H1 (cell line): ENCODE data around the gene VPS13C. TPM values are rescaled to one million over a fixed set of nuclear protein-coding genes. Genes with fewer than 3 reads are reported as not detected.

Experiments
- CTCF ChIA-PET: fragments of 300-600 bp; sonication (Branson Sonifier 250); formaldehyde crosslinking; loops from one replicate; lab custom pipeline; 2021; ENCODE audit not compliant: partially characterized antibody; lab: Charles Lee
- POLR2A ChIA-PET: fragments of 300-600 bp; sonication (Branson Sonifier 250); formaldehyde crosslinking; loops from one replicate; lab custom pipeline; 2021; ENCODE audit warnings: inconsistent platforms; ENCODE audit not compliant: partially characterized antibody; lab: Charles Lee
- DNase-seq, 2 experiments: peaks; one replicate each; pipeline versions ENCODE4 v3.0.0 to v3.0.0-alpha.2; 2010 to 2022; ENCODE audit warnings: low spot score in 2 of 2, low read depth in 1 of 2, mixed read lengths in 1 of 2
- FAIRE-seq: peaks from 2 replicates; lab custom pipeline; 2011; peaks lifted over from hg19 to GRCh38; lab: Jason Lieb, UNC
- H2AFZ ChIP-seq: 2 replicates; pipeline ENCODE4 v1.8.1; 2012; ENCODE audit warnings: low read length, inconsistent platforms
- H2AK5ac ChIP-seq: 2 replicates; pipeline ENCODE4 v1.6.1; 2013; ENCODE audit warnings: low read depth, low read length
- H2BK120ac ChIP-seq: replicated peaks from 2 replicates; pipeline ENCODE3; 2013; ENCODE audit warnings: low read depth, low read length, inconsistent platforms
- H2BK12ac ChIP-seq: 2 replicates; pipeline ENCODE4 v1.6.1; 2013; ENCODE audit warnings: low read depth, low read length
- H2BK15ac ChIP-seq: 2 replicates; pipeline ENCODE4 v1.6.1; 2013; ENCODE audit warnings: low read length
- H2BK20ac ChIP-seq: 2 replicates; pipeline ENCODE4 v1.6.1; 2013; ENCODE audit warnings: low read length
- H2BK5ac ChIP-seq: 2 replicates; pipeline ENCODE4 v1.6.1; 2013; ENCODE audit warnings: low read depth, low read length
- H3K14ac ChIP-seq: 2 replicates; pipeline ENCODE4 v1.6.1; 2013; ENCODE audit warnings: inconsistent platforms; ENCODE audit not compliant: insufficient read length
- H3K18ac ChIP-seq: 2 replicates; pipeline ENCODE4 v1.6.1; 2013; ENCODE audit warnings: low read length; ENCODE audit errors: extremely low read depth
- H3K23ac ChIP-seq: 2 replicates; pipeline ENCODE4 v1.6.1; 2013; ENCODE audit warnings: inconsistent platforms; ENCODE audit not compliant: insufficient read length
- H3K23me2 ChIP-seq: 2 replicates; pipeline ENCODE4 v1.6.1; 2013; ENCODE audit warnings: low read depth, low read length
- H3K27ac ChIP-seq: 2 replicates; pipeline ENCODE4 v1.6.1; 2011; ENCODE audit warnings: low read depth, low read length, inconsistent platforms
- H3K27me3 ChIP-seq, 4 experiments: replicated peaks in 1 of 4; 1 replicate in 1 of 4; 2 replicates in 3 of 4; pipeline versions ENCODE4 v1.6.1 to v1.8.1; 2011 to 2013; ENCODE audit warnings: low read length in 3 of 4, mild to moderate bottlenecking in 3 of 4, inconsistent platforms in 2 of 4, mixed read lengths in 2 of 4, moderate library complexity in 1 of 4; ENCODE audit not compliant: control insufficient read depth in 3 of 4, insufficient read depth in 3 of 4; ENCODE audit errors: extremely low read depth in 1 of 4
- H3K36me3 ChIP-seq, 4 experiments: 2 replicates each; pipeline versions ENCODE4 v1.6.1 to v1.8.1; 2011 to 2013; ENCODE audit warnings: mild to moderate bottlenecking in 4 of 4, low read length in 3 of 4, moderate library complexity in 2 of 4, control low read depth in 1 of 4, inconsistent platforms in 1 of 4; ENCODE audit not compliant: insufficient read depth in 4 of 4, control insufficient read depth in 2 of 4
- H3K4ac ChIP-seq: replicated peaks from 2 replicates; pipeline ENCODE3; 2013; ENCODE audit warnings: low read length, low read depth, mixed read lengths, inconsistent platforms; ENCODE audit not compliant: insufficient read length
- H3K4me1 ChIP-seq, 4 experiments: replicated peaks in 1 of 4; 1 replicate in 1 of 4; 2 replicates in 3 of 4; pipeline versions ENCODE4 v1.6.1 to v1.8.1; 2011 to 2013; ENCODE audit warnings: low read length in 3 of 4, inconsistent platforms in 2 of 4, mixed read lengths in 1 of 4; ENCODE audit not compliant: insufficient read depth in 4 of 4, control insufficient read depth in 3 of 4
- H3K4me2 ChIP-seq, 2 experiments: 2 replicates each; pipeline versions ENCODE4 v1.6.1 to v1.8.1; 2011 to 2013; ENCODE audit warnings: low read depth in 2 of 2, low read length in 2 of 2, control low read depth in 1 of 2, inconsistent platforms in 1 of 2, mild to moderate bottlenecking in 1 of 2; ENCODE audit not compliant: insufficient read depth in 1 of 2
- H3K4me3 ChIP-seq, 4 experiments: fragments of 200-600, 300-600 bp in 1 of 4; sonication (generic), shearing (Covaris generic), sonication (Bioruptor Twin) in 1 of 4; 2 replicates each; pipeline versions ENCODE4 v1.5.1 to v1.8.1; 2011 to 2016; ENCODE audit warnings: low read length in 4 of 4, low read depth in 3 of 4, control low read depth in 2 of 4, inconsistent platforms in 2 of 4, mild to moderate bottlenecking in 2 of 4, mixed read lengths in 1 of 4, moderate library complexity in 1 of 4; ENCODE audit not compliant: insufficient read depth in 2 of 4; ENCODE audit errors: extremely low read depth in 1 of 4
- H3K56ac ChIP-seq: replicated peaks from 2 replicates; pipeline ENCODE3; 2013; ENCODE audit warnings: low read depth, mild to moderate bottlenecking, mixed read lengths, low read length, inconsistent platforms; ENCODE audit not compliant: insufficient read length
- H3K79me1 ChIP-seq: 2 replicates; pipeline ENCODE4 v1.6.1; 2013; ENCODE audit warnings: low read depth, low read length, control low read depth
- H3K79me2 ChIP-seq, 2 experiments: 2 replicates each; pipeline versions ENCODE4 v1.6.1 to v1.8.1; 2012 to 2013; ENCODE audit warnings: low read length in 2 of 2, mild to moderate bottlenecking in 2 of 2, inconsistent platforms in 1 of 2; ENCODE audit not compliant: insufficient read depth in 2 of 2, control insufficient read depth in 1 of 2
- H3K9ac ChIP-seq, 4 experiments: replicated peaks in 1 of 4; 1 replicate in 1 of 4; 2 replicates in 3 of 4; pipeline versions ENCODE4 v1.6.1 to v1.8.1; 2011 to 2013; ENCODE audit warnings: low read depth in 3 of 4, low read length in 3 of 4, control low read depth in 2 of 4, mild to moderate bottlenecking in 2 of 4, moderate library complexity in 2 of 4, inconsistent platforms in 1 of 4; ENCODE audit errors: extremely low read depth in 1 of 4
- H3K9me3 ChIP-seq, 2 experiments: 2 replicates each; pipeline versions ENCODE4 v1.6.1 to v1.8.1; 2012 to 2013; ENCODE audit warnings: mild to moderate bottlenecking in 2 of 2, moderate library complexity in 2 of 2, control low read depth in 1 of 2, inconsistent platforms in 1 of 2, low read depth in 1 of 2, low read length in 1 of 2, mixed read lengths in 1 of 2; ENCODE audit not compliant: insufficient read depth in 2 of 2
- H4K20me1 ChIP-seq, 2 experiments: replicated peaks in 1 of 2; 2 replicates each; pipeline versions ENCODE3 to v1.8.1; 2011 to 2013; ENCODE audit warnings: inconsistent platforms in 2 of 2, low read length in 2 of 2, mild to moderate bottlenecking in 1 of 2; ENCODE audit not compliant: insufficient read depth in 2 of 2, control insufficient read depth in 1 of 2
- H4K5ac ChIP-seq: 2 replicates; pipeline ENCODE4 v1.6.1; 2013; ENCODE audit warnings: low read length, low read depth, mixed read lengths, inconsistent platforms; ENCODE audit not compliant: insufficient read length
- H4K8ac ChIP-seq: 2 replicates; pipeline ENCODE4 v1.8.0; 2013; ENCODE audit warnings: mild to moderate bottlenecking, moderate library complexity, low read length, inconsistent platforms; ENCODE audit not compliant: insufficient read depth; ENCODE audit errors: extremely low read depth
- H4K91ac ChIP-seq: replicated peaks from 2 replicates; pipeline ENCODE3; 2013; ENCODE audit warnings: low read length, mixed read lengths, inconsistent platforms; ENCODE audit not compliant: insufficient read length
- CHD1 ChIP-seq: IDR thresholded peaks from 2 replicates; pipeline ENCODE4 v1.6.1; 2012; ENCODE audit warnings: low read depth, low read length, improper control_type of control experiment
- EZH2 ChIP-seq: fragments of 200-600 bp; sonication (generic); IDR thresholded peaks from 2 replicates; pipeline ENCODE4 v1.7.1; 2012; ENCODE audit warnings: low read depth, mild to moderate bottlenecking, moderate library complexity, low read length, inconsistent platforms; ENCODE audit not compliant: severe bottlenecking
- GTF2F1 ChIP-seq: IDR thresholded peaks from 2 replicates; pipeline ENCODE4 v1.6.1; 2012; ENCODE audit warnings: low read depth, low read length, improper control_type of control experiment, borderline replicate concordance
- HDAC6 ChIP-seq: IDR thresholded peaks from one replicate; pipeline ENCODE4 v1.7.1; 2012; ENCODE audit warnings: low read depth, mild to moderate bottlenecking, inconsistent platforms, low read length, moderate library complexity
- JUND ChIP-seq: IDR thresholded peaks from 2 replicates; pipeline ENCODE4 v1.6.1; 2011; ENCODE audit warnings: mild to moderate bottlenecking, improper control_type of control experiment, low read length
- NANOG ChIP-seq: IDR thresholded peaks from 2 replicates; pipeline ENCODE4 v1.6.1; 2011; ENCODE audit warnings: low read length, low read depth, mild to moderate bottlenecking, inconsistent platforms; ENCODE audit not compliant: insufficient read depth, poor library complexity, severe bottlenecking
- SIN3A ChIP-seq, 2 experiments: IDR thresholded peaks in 1 of 2; conservative IDR thresholded peaks in 1 of 2; 2 replicates each; pipeline ENCODE4 v1.6.1; 2011 to 2012; ENCODE audit warnings: low read length in 2 of 2, improper control_type of control experiment in 1 of 2, low read depth in 1 of 2, mild to moderate bottlenecking in 1 of 2
- SUZ12 ChIP-seq: fragments of 200-600 bp; sonication (generic); IDR thresholded peaks from 2 replicates; pipeline ENCODE4 v1.6.1; 2012; ENCODE audit warnings: mild to moderate bottlenecking, inconsistent platforms, low read length, moderate library complexity, mixed read lengths
- TBP ChIP-seq: IDR thresholded peaks from 2 replicates; pipeline ENCODE4 v1.6.1; 2011; ENCODE audit warnings: low read depth, low read length, improper control_type of control experiment
- TEAD4 ChIP-seq: IDR thresholded peaks from 2 replicates; pipeline ENCODE4 v1.6.1; 2012; ENCODE audit warnings: low read depth, low read length, inconsistent platforms, mixed read lengths
- WGBS, 2 experiments: shearing (Covaris generic) in 1 of 2; methylation state at CpG; one replicate each; pipeline versions ENCODE4 v1.1.6 to v1.1.7; 2013 to 2015; ENCODE audit warnings: low lambda C conversion rate in 2 of 2, mixed read lengths in 2 of 2, inconsistent platforms in 1 of 2, low coverage in 1 of 2, missing lambda C conversion rate in 1 of 2; ENCODE audit not compliant: insufficient replicate concordance in 2 of 2, insufficient coverage in 1 of 2, insufficient read length in 1 of 2; ENCODE audit errors: extremely low coverage in 1 of 2, missing lambda C conversion rate in 1 of 2; 5-methylcytosine and 5-hydroxymethylcytosine counted together
- polyA plus RNA-seq, 7 experiments: library from polyadenylated mRNA; depleted of rRNA in 3 of 7; stranded (reverse) in 5 of 7; unstranded in 2 of 7; fragments of >200 nt in 5 of 7; fragments of 200-250 nt in 2 of 7; gene quantifications; 1 replicate in 5 of 7; 2 replicates in 1 of 7; 4 replicates in 1 of 7; pipeline versions ENCODE4 v1.2.1 to v1.2.3, GENCODE V29; 2011 to 2013; ENCODE audit warnings: missing spikeins in 2 of 7, mixed read lengths in 2 of 7
- total RNA-seq: library from RNA; stranded (reverse); fragmentation: NEBNext Ultra II Directional; extraction: Animal tissue kit (Norgen Biotek cat#: 25700); gene quantifications from 2 replicates; pipeline ENCODE4 v1.2.1, GENCODE V29; 2021
- TF ChIP-seq, protein P1 (sequence below), 3 experiments: IDR thresholded peaks; 1 replicate in 2 of 3; 2 replicates in 1 of 3; pipeline versions ENCODE4 v1.5.1 to v1.6.1; 2011; ENCODE audit warnings: low read length in 3 of 3, mild to moderate bottlenecking in 3 of 3, inconsistent platforms in 2 of 3, low read depth in 1 of 3, moderate library complexity in 1 of 3; ENCODE audit not compliant: insufficient read depth in 1 of 3; ENCODE audit errors: control extremely low read depth in 1 of 3

The VPS13C gene
- total and polyA plus RNA-seq, 2 of the 8 experiments (the other 6 are each of a cell fraction or from before 2014, with no cell fraction given), result 4.8 to 18.8 TPM

- Histone ChIP-seq H3K79me2 (no peaks in the 10 kb centered on the region), H4K91ac (no peak overlapping the region), H3K4me2 (no peak overlapping the region), H2BK20ac (no peak overlapping the region), H3K23ac (no peak overlapping the region), H3K18ac (no peak overlapping the region), H3K79me1 (no peaks in the 10 kb centered on the region), H4K8ac (no peak overlapping the region), H2AFZ (no peak overlapping the region), H2BK12ac (no peak overlapping the region), H3K14ac (no peak overlapping the region), H2BK15ac (no peak overlapping the region), H3K27ac (no peak overlapping the region), H3K9ac (no peak overlapping the region), H3K23me2 (no peaks in the 10 kb centered on the region), H3K9me3 (no peaks in the 10 kb centered on the region), H2AK5ac (no peak overlapping the region), H3K36me3 (no peaks in the 10 kb centered on the region; a peak in 1 of 8 replicates), H4K5ac (no peak overlapping the region), H3K27me3 (no peaks in the 10 kb centered on the region), H2BK120ac (no peak overlapping the region), H3K4ac (no peak overlapping the region), H3K4me1 (no peaks in the 10 kb centered on the region), H3K56ac (no peak overlapping the region), H4K20me1 (no peaks in the 10 kb centered on the region), H3K4me3 (no peak overlapping the region), H2BK5ac (no peak overlapping the region)
- DNase-seq (no peak), FAIRE-seq (no peak)
- TF ChIP-seq JUND (no peak), SUZ12 (no peak), GTF2F1 (no peak), TEAD4 (no peak), NANOG (no peak), HDAC6 (no peak), TBP (no peak), CHD1 (no peak), SIN3A (conservative IDR thresholded peaks at IDR 0.05 in 1 of 2, IDR thresholded peaks at IDR 0.05 in 1 of 2; ENCODE audit: low read depth in 1 of 2, low read length in 2 of 2) (no peak), EZH2 (no peak)
- TF ChIP-seq, protein P1, sequence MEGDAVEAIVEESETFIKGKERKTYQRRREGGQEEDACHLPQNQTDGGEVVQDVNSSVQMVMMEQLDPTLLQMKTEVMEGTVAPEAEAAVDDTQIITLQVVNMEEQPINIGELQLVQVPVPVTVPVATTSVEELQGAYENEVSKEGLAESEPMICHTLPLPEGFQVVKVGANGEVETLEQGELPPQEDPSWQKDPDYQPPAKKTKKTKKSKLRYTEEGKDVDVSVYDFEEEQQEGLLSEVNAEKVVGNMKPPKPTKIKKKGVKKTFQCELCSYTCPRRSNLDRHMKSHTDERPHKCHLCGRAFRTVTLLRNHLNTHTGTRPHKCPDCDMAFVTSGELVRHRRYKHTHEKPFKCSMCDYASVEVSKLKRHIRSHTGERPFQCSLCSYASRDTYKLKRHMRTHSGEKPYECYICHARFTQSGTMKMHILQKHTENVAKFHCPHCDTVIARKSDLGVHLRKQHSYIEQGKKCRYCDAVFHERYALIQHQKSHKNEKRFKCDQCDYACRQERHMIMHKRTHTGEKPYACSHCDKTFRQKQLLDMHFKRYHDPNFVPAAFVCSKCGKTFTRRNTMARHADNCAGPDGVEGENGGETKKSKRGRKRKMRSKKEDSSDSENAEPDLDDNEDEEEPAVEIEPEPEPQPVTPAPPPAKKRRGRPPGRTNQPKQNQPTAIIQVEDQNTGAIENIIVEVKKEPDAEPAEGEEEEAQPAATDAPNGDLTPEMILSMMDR (IDR thresholded peaks at IDR 0.05; ENCODE audit: control extremely low read depth in 1 of 3, insufficient read depth in 1 of 3, low read depth in 1 of 3, low read length in 3 of 3), result no peak
- WGBS, 2 experiments, result 81% methylated on average over 1 of the region's 1 CpG; no CpG with 5 or more reads in 1 of the 2 experiments
- ChIA-PET CTCF (interaction anchor here (0.6 to 1.2 kb wide), 2 partner anchors 13 kb away, joined by 3 read pairs; no protein-coding TSS in a partner anchor), POLR2A (no interaction called here)
These were observed 204.0 kb downstream of the VPS13C start for GRCh38 chr15:61856295-61856694.
